HG03442 (cell line): ENCODE data around the gene NFYA.

Source experiments
- ATAC-seq: cut with Tn5 transposase; IDR thresholded peaks from one replicate; pipeline ENCODE4 v1.9.1; 2021; ENCODE audit warnings: mild to moderate bottlenecking, moderate library complexity; ENCODE audit not compliant: unreplicated experiment

The NFYA gene

DNA sequence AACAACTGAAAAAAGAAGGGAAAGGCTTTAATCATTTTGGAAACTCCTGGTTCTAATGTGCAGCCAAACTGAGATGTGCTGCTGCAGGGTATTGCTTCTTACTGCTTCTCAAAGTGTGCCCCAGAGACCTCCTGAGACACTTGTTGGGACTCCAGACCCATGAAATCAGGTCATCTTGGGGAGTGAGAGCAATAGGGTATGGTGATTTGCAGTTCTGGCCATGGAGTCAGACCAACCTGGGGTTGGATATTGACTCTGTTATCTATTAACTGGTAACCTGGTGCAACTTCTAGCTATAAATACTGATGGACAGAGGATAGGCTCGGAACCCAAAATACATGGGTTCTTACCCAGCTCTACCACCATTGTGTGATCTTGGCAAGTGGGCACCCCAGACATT is 26.7 kb upstream of the NFYA start:
- no peak for ATAC-seq

DNA sequence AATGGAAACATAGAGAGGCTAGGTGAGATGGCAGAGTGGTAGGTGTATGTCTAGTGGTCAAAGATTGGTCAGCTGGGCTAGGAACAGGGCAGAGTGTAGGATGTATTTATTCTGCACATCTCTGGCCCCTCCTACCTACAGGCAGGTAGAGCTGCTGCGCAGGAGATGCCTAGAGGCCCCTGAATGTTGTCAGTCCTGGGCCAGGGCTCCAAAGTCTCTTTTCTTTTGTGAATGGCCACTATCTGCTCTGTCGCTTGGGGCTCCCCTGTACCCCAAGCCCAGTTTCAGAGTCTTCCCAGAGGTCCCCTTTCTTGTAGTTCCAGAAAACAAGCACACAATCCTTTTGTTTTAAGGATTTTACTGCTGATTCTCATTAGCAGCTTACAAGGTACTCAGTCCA is 25.5 kb upstream of the NFYA start:
- no peak for ATAC-seq

DNA sequence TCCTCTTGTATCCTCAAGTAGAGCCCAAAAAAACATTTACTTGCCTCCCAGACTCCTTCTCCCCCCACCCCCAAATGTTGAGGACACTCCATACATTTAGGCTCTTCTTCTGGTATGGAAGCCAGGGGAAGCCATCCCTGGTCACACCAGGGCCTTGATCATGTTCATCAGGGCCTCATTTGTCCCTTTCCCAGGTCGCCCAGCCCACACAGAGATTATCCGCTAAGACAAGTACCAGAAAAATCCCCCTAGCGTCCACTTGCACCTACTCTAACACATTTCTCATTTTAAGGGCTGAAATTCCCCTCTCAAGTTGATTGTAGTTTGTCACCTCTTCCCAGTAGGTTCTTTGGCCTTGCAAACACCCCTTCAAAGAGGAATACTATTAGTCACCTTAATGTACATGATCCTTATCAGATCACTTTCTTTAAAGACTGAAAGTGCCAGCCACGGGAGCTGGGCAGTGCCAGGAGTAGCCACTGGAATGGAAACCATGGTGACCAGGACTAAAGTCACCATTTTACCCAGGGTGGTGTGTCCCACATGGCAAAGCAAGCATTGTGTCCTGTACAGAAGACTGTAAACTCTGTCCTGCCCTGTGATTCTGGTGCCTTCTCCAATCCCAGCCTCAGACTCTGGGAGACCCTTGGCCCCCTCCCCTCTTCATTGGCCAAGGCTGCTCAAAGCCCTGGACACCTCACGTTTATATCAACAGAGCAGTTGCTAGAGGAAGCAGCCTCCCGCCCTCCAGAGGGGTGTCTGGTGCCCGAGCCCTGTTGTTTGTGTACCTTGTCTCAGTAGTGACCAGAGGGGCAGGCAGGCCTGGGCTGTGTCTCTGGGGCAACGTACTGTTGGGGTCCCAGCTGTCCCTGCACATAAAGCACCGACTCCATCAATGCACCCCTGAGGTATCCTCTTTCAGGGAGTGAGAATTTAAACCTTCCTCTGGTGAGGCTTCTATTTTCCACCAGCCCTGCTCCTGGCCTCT is 24.7 kb upstream of the NFYA start:
- no peak for ATAC-seq

DNA sequence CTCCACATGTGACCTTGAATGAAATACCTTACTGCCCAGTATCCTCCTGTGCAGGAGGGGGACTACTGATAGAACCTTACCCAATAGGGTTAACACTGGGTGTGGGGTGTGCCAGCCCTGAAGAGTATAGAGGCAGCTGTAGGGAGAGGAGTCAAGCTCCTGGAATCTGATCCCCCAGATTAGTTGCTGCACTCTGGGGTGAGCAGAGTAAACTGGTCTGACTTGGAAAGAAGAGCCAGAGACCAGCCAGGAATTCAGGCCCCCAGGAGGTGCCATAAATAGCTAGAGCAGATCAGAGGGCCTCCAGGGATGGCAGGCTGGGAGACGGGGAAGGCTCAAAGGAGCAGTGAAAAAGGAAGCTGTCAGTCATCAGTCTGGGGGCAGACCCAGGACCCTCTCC is 23.3 kb upstream of the NFYA start:
- ATAC-seq: no peak

DNA sequence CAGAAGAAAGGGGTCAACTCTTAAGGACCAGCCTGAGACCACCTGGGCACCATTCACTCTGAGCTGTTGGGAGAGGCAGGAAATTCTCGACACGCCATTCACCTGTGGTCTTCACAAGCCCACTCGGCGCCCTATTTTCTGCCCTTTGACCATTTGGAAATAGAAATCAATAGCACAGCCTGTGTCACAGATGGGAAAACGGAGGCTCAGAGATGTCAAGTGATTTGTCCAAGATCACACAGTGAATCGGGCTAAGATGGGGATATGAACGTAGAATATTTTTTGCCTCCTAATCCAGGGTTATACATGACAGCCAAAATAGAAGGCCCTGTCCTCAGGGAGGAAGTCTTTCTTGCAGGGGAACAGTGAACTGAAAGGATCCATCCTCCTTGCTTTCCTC is 22.8 kb upstream of the NFYA start:
- no peak for ATAC-seq

DNA sequence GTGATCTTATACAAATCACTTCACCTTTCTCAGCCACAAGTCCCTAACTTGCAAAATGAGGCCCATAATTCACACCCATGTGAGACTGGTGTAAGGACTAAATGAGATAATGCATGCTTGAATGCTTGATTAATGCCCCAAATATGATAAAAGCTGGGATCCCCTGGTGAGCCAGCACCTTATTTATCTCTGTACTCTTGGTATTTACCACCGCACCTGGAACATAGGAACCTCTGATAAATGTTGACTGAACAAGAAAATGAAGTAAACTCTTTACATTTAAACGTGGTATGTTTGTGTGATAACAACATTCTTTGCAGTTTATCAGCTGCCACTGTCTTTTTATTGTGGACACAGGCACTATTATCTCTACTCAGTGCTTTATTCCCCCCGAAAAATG is 22.2 kb upstream of the NFYA start:
- ATAC-seq: no peak

DNA sequence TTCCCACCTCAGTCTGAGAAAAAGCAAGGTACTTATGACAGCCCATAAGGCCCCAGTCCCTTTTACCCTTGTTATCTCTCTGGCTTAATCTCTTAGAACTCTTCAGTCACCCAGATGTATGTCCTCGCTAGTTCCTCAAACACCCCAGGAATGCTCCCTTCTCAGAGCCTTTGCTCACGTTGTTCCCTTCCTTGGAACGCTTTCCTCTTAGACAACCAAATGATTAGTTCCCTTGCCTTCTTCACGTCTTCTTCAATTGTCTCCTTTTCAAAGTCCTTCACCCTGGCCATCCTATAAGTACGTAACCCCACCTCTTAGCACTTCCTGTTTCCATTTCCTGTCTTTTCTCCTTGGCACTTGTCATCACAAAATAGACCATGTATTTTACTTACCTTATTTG is 20.9 kb upstream of the NFYA start:
- ATAC-seq: no peak

DNA sequence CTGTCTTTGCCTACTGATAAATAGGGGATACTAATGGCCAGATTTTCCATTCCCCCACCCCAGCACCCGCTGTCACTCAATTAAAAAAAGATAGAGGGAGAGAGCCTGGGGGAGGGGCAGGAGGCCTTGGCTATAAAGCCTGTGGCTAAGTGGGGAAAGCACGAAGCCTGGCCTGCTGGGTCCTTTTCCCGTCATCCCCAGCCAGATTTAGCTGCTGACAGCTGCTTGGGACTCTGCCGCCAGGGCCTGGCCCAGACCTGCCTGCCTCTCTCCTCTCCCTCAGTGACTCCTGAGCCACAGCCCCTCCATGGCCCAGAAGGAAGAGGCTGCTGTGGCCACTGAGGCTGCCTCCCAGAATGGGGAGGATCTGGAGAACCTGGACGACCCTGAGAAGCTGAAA is 19.7 kb upstream of the NFYA start, which contains the start of gene APOBEC2:
Gene APOBEC2 (plus strand): TSS at position 162 of the 400 bp plus-strand sequence. CDS start 146 bp downstream, at position 308.
- ATAC-seq: no peak

DNA sequence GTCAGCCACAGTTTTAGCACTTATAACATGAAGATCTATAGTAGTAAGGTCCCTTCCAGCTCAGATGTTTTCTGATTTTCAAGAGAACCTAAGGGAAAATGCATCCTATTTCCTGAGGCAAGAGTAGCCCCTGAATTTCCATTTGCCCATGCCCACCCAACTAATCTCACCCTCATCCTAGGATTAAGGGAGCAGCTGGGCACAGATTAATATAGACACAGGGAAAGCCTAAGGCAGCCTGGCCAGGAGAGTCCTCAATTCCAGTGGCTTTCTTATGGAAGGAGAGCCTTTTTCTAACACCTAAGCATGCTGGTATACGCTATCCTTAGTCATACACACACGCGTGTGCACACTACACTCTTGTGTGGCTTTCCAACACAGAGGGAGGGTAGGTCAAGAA is 18.3 kb upstream of the NFYA start:
- ATAC-seq: no peak

DNA sequence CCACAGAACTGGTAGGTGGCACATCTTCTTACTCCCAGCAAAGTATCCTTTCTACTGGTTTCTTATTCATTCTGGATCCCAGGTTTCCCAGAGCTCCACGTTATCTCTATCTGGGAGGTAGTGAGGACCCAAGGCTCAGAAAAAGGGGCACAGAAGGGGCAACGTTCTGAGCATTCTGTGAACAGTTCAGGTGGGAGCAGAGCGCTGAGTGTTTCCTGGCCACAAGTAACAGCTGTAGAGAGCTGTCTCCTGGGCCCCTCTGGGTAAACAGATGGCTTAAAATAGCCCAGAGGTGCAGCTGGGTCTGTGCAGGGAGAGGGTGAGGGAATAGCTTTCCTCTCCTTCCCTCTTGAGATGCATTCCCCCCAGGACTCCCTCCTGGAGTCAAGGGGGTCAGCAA is 17.6 kb upstream of the NFYA start:
- no peak for ATAC-seq

DNA sequence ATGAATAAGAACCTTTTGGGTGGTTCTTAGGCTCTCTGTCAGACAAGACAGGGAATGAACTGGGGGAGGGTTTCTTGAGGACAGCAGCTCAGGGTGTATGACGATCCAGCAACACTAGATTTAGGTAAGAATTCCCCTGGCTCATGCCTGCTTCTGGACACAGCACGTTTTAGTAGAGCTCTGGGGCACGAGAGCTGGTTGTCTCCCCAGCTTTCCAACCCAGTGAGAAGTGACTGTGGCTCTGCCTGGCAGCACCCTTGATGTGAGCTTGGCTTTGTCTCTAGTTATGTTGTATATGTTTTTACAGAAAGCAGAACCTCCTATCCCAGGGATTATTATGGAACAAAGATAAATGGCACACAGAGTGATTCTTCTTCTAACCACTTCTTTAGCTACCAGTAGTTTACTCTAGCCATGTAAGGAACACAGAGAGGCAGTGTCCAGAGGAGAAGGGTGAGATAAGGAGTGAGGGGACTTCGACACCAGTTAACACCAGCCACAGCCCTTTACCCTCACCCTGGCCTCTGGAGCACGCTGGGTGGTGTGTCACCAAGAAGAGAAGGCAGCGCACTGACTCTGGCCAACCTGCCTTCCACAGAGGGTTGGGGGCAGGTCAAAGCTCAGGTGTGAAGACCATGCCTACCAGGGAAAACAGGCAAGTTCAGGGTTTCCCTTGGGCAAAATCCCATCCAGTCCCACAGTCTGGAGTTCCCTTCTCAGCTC is 15.8 kb upstream of the NFYA start:
- no peak for ATAC-seq

DNA sequence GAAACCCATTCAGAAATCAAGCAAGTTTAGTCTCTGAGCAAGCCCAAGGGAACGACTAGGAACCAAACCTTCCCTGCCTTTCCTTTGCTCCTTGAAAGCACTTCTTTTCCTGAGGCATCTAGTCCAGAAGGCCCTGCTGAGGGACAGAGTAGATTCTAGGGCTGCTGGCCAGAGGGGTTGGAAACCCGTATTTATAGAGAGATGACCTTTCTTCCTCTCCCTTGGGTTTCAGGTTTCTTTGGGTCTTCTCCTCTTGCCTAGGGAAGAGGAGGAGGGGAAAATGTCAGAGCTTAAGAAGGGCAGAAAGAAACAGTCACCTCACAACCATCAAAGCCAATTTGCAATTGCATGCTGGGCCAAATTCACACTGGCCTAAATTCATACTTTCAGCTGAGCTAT is 14.0 kb upstream of the NFYA start:
- ATAC-seq: no peak

DNA sequence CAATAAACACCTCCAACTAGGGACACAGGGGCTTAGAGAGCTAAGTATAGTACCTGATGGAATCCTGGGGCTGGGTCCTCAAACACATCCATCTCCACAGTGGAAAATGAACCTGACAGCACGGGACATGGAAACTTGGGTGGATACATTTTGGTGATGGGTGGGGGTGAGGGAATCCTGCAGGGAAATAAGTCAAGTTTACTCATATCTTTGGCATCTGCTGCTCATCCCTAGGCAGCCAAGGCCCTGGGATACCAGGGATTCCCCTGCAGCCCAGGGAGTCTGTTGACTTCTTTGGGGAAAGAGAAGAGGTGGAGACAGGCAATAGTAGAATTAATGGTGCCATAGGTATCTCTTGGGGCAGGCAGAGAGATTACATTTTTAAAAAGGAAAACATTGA is 13.2 kb upstream of the NFYA start:
- no peak for ATAC-seq

DNA sequence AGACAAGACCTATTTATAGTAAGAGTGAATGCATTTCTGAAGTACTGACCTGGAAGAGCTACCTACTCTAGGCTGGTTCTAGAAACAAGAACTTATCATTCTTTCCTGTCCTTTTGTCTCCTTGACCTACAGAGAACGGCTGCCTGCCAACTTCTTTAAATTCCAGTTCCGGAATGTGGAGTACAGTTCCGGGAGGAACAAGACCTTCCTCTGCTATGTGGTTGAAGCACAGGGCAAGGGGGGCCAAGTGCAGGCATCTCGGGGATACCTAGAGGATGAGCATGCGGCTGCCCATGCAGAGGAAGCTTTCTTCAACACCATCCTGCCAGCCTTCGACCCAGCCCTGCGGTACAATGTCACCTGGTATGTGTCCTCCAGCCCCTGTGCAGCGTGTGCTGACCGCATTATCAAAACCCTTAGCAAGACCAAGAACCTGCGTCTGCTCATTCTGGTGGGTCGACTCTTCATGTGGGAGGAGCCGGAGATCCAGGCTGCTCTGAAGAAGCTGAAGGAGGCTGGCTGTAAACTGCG is 11.5 kb upstream of the NFYA start:
- ATAC-seq: no peak

DNA sequence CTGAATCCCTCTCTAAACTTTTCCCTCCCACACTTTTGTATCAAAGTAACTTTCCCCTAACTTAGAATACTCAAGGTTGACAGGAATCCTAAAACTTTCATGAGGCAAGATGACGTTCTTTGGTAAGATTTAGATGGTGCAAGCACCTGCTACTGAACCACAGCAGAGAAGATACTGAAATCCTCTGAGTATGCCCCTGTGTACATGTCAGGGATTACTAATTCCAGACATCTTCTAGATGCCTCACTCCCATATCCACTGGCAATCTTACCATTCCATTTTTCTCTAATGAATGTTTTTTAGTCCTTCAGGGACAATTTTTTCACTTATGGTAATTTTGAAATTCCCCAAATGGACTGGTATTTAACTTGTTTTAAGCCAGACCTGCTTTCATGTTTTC is 10.7 kb upstream of the NFYA start:
- ATAC-seq: no peak

DNA sequence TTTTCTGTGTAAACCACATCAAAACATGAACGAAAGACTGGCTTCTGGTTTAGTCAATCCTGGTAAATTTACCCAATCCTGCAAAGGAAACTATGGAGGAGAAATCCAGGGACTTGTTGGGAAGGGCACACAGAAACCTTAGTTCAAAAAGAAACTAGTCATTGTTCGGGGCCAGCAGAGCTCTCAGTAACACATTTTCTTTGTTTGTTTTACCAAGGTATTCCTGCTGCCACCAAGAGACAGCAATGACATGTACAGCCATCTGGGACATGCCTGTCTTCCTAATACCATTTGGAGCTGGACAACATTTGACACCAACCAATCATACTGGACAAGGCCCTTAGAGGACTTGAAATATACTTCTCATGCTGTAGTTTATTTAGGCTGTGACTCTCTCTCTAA is 8.9 kb upstream of the NFYA start:
- no peak for ATAC-seq

DNA sequence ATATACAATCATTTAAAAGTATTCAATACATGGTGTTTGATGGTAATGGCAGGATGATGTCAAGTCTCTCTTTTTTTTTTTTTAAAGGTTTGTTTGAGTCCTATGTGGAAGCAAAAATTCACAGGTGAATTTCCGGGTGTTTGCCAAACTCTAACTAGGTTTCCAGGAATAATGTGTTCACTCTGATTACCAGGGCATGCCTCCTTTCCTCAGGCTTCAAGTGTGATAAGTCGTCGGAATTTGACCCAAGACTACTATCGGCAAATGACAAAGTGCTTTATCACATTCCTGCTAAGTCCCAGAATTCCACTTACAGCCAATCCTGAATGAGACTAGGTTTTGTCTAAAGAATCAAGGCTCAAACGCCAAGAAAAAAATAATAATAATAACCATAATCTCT is 7.9 kb upstream of the NFYA start:
- no peak for ATAC-seq

DNA sequence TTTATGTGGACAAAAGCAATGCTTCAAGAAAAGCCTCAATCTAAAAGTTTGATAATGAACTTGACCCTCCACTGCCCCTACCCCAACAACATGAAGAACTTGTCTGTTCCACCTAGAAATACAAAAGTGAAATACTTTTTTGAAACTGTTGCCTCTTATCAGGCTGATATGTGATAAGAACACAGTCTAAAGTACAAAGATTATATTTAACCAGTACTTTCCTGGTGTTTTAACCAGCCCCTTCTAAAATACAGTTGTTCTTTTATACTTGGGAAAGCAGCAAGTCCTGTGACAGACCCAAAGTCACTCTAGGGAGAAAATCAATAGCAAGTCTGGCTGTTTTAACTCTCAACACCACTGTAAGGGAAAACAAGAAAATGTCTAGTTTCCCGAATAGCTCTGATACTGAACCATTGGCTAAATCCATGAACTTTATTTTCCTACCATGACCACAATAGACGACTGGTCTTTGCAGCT is 7.2 kb upstream of the NFYA start:
- ATAC-seq: no peak

DNA sequence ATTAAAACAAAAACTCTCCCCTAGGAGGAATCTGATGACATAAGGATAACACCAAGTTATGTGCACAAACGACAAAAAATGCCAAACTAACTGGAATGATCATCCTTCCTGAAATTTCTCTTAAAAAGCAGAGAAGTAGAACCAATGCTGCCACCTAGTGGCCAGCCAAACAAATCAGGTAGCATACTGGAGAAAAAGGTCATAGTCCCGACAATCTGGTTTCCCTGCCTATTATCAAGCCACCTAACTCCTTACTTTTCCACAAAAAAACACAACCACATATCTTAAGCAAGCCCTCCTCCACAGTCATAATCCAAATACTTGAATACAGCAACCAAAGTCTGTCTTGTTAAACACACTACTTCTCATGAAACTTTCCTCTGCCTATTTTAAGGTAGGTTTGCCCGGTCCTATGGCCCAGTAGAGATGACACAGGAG is 5.9 kb upstream of the NFYA start:
- no peak for ATAC-seq

DNA sequence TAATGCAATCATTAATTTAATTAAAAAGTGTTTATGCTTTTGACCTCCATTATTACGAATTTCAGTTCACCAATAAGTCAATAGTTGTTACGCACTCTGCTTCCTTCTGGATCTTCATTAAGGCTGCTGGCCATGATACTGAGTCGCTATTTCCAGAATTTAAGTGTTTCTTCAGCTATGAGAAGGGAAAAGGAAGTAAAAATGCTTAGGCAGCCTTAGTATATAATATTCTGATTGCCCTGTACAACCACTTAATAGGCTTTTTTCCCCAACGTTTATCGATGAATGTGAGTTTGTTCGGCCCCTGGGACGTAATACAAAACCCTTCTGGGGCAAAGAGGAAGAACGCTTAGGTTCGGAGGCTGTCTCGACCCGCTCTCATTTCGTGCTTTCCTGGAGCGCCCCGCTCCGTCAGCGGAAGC is 1.3 kb upstream of the NFYA start:
- no peak for ATAC-seq

DNA sequence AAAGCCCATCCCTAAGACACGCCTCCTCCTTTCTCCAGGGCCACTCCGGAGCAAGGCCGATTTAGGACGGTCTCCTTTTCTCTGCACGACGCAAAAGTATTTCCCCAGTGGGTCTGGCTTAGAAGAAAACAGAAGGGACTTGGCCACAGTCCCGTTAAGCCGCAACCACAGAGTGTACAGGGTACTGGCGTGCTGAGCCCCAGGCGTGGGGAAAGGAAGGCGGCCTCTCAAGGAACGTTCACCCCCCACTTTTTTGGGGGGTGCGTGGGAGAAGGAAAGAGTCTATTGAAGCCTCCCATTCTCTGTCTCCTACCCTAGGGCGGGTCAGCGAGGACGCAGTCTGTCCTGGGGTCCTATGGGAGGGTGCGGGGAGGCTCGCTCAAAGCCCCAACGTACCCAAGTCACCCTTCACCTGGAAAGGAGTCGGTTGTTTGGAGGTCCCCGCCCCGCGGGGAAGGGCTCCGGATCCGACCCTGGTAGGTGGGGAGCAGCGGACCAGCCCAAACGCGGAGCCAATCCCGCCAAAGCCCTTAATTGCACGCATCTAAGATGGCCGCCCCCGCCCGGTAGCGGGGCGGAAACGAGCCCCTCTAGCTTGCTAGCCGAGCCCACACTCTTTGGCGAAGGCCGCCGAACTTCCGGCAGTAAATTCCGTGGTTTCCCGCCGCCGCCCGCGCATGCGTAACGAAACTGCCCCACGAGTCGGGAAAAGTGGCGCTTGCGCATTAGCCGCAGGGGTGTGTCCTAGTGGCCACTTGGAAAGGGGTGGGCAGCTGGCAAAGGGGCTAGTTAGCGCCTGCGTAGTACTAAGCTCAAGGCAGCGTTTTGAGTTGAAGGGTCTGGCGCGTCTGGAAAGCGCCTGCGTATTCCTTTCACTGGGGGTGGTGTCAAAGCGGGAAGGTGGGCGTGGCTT is 595 bp upstream of the NFYA start, which contains the start of gene OARD1:
Gene OARD1 (minus strand): TSS at position 434 of the 913 bp plus-strand sequence. CDS start 722 bp downstream, outside the sequence.
- peak; percentile 65 for ATAC-seq
